ENCODE results near the gene MRPS27.

MRPS27 gene

GRCh38 chr5:72187388-72188075 lies 132.5 kb downstream of the MRPS27 start:
- H3K27ac ChIP-seq (replicated peaks) = no peak overlapping the region
- TF ChIP-seq SPI1 (IDR thresholded peaks at IDR 0.05; ENCODE audit: borderline replicate concordance, low read depth) (no peak), GABPA (IDR thresholded peaks at IDR 0.05; ENCODE audit: low read depth) (no peak), POLR2AphosphoS5 (IDR thresholded peaks at IDR 0.05; ENCODE audit: low read depth) (no peak)
- TF ChIP-seq, protein P1, sequence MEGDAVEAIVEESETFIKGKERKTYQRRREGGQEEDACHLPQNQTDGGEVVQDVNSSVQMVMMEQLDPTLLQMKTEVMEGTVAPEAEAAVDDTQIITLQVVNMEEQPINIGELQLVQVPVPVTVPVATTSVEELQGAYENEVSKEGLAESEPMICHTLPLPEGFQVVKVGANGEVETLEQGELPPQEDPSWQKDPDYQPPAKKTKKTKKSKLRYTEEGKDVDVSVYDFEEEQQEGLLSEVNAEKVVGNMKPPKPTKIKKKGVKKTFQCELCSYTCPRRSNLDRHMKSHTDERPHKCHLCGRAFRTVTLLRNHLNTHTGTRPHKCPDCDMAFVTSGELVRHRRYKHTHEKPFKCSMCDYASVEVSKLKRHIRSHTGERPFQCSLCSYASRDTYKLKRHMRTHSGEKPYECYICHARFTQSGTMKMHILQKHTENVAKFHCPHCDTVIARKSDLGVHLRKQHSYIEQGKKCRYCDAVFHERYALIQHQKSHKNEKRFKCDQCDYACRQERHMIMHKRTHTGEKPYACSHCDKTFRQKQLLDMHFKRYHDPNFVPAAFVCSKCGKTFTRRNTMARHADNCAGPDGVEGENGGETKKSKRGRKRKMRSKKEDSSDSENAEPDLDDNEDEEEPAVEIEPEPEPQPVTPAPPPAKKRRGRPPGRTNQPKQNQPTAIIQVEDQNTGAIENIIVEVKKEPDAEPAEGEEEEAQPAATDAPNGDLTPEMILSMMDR (IDR thresholded peaks at IDR 0.05; ENCODE audit: insufficient read depth, low read length) = no peak
- TF ChIP-seq, protein P2, sequence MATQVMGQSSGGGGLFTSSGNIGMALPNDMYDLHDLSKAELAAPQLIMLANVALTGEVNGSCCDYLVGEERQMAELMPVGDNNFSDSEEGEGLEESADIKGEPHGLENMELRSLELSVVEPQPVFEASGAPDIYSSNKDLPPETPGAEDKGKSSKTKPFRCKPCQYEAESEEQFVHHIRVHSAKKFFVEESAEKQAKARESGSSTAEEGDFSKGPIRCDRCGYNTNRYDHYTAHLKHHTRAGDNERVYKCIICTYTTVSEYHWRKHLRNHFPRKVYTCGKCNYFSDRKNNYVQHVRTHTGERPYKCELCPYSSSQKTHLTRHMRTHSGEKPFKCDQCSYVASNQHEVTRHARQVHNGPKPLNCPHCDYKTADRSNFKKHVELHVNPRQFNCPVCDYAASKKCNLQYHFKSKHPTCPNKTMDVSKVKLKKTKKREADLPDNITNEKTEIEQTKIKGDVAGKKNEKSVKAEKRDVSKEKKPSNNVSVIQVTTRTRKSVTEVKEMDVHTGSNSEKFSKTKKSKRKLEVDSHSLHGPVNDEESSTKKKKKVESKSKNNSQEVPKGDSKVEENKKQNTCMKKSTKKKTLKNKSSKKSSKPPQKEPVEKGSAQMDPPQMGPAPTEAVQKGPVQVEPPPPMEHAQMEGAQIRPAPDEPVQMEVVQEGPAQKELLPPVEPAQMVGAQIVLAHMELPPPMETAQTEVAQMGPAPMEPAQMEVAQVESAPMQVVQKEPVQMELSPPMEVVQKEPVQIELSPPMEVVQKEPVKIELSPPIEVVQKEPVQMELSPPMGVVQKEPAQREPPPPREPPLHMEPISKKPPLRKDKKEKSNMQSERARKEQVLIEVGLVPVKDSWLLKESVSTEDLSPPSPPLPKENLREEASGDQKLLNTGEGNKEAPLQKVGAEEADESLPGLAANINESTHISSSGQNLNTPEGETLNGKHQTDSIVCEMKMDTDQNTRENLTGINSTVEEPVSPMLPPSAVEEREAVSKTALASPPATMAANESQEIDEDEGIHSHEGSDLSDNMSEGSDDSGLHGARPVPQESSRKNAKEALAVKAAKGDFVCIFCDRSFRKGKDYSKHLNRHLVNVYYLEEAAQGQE (IDR thresholded peaks at IDR 0.05; ENCODE audit: insufficient replicate concordance, low read depth) = no peak
- no peaks in the 10 kb centered on the region for H3K27me3 ChIP-seq (ENCODE audit: insufficient read depth, poor library complexity, severe bottlenecking)
- DNase-seq (ENCODE audit: low read depth in 1 of 2, low spot score in 1 of 2) = no peak
- H3K4me3 ChIP-seq (replicated peaks; ENCODE audit: insufficient read depth, low read length) = no peak overlapping the region

GRCh38 chr5:72185496-72186329 lies 134.3 kb downstream of the MRPS27 start:
- TF ChIP-seq POLR2AphosphoS5 (IDR thresholded peaks at IDR 0.05; ENCODE audit: low read depth) (no peak), SPI1 (IDR thresholded peaks at IDR 0.05; ENCODE audit: borderline replicate concordance, low read depth) (no peak), GABPA (IDR thresholded peaks at IDR 0.05; ENCODE audit: low read depth) (no peak)
- TF ChIP-seq, protein P2 (IDR thresholded peaks at IDR 0.05; ENCODE audit: insufficient replicate concordance, low read depth) = no peak
- TF ChIP-seq, protein P1 (IDR thresholded peaks at IDR 0.05; ENCODE audit: insufficient read depth, low read length) = no peak
- Histone ChIP-seq H3K4me3 (replicated peaks; ENCODE audit: insufficient read depth, low read length) (no peak overlapping the region), H3K27ac (replicated peaks) (no peak overlapping the region), H3K27me3 (ENCODE audit: insufficient read depth, poor library complexity, severe bottlenecking) (no peaks in the 10 kb centered on the region)
- no peak for DNase-seq (ENCODE audit: low read depth in 1 of 2, low spot score in 1 of 2)

- Histone ChIP-seq H3K27ac (replicated peaks) (no peak overlapping the region), H3K27me3 (ENCODE audit: insufficient read depth, poor library complexity, severe bottlenecking) (no peaks in the 10 kb centered on the region), H3K4me3 (replicated peaks; ENCODE audit: insufficient read depth, low read length) (no peak overlapping the region)
- DNase-seq (ENCODE audit: low read depth in 1 of 2, low spot score in 1 of 2) = no peak
- TF ChIP-seq POLR2AphosphoS5 (IDR thresholded peaks at IDR 0.05; ENCODE audit: low read depth) = no peak
- TF ChIP-seq, protein P2 (IDR thresholded peaks at IDR 0.05; ENCODE audit: insufficient replicate concordance, low read depth) = no peak
- TF ChIP-seq SPI1 (IDR thresholded peaks at IDR 0.05; ENCODE audit: borderline replicate concordance, low read depth) = no peak
- no peak for TF ChIP-seq GABPA (IDR thresholded peaks at IDR 0.05; ENCODE audit: low read depth)
- TF ChIP-seq, protein P1 (IDR thresholded peaks at IDR 0.05; ENCODE audit: insufficient read depth, low read length) = no peak
Measured at GRCh38 chr5:72184408-72184807, 135.6 kb downstream of the MRPS27 start.
